Spinal cord (tissue), 10 donors: ENCODE measurements around the gene SPSB1. TPM values are rescaled to one million over a fixed set of nuclear protein-coding genes. Genes with fewer than 3 reads are reported as not detected.
A peak's percentile ranks its signal among the peaks of the same experiment; 100 is the strongest.

Experiments used
- DNase-seq, 6 donors: peaks; one replicate each; pipeline versions ENCODE4 v3.0.0 to v3.0.0-alpha.2; 2013 to 2015; ENCODE audit warnings: low spot score in 6 of 6, low read depth in 4 of 6
- H3K27ac ChIP-seq: one replicate; pipeline ENCODE4 v1.5.1; 2013; ENCODE audit warnings: low read depth, low read length, control low read depth
- H3K27me3 ChIP-seq: one replicate; pipeline ENCODE4 v1.6.1; 2013; ENCODE audit warnings: low read length; ENCODE audit not compliant: control insufficient read depth, insufficient read depth
- H3K36me3 ChIP-seq: one replicate; pipeline ENCODE4 v1.6.1; 2013; ENCODE audit warnings: low read length; ENCODE audit not compliant: control insufficient read depth, insufficient read depth
- H3K4me1 ChIP-seq: one replicate; pipeline ENCODE4 v1.6.1; 2013; ENCODE audit warnings: low read length; ENCODE audit not compliant: control insufficient read depth, insufficient read depth
- H3K4me3 ChIP-seq: one replicate; pipeline ENCODE4 v1.5.1; 2013; ENCODE audit warnings: low read depth, low read length, control low read depth
- H3K9me3 ChIP-seq: one replicate; pipeline ENCODE4 v1.6.1; 2013; ENCODE audit warnings: low read length; ENCODE audit not compliant: control insufficient read depth, insufficient read depth
- WGBS: methylation state at CpG from one replicate; pipeline ENCODE4 v1.1.5; 2013; ENCODE audit warnings: missing lambda C conversion rate; ENCODE audit not compliant: insufficient coverage; 5-methylcytosine and 5-hydroxymethylcytosine counted together
- polyA plus RNA-seq, 2 donors: library from polyadenylated mRNA; unstranded; fragments of 120-200 nt; gene quantifications; one replicate each; pipeline ENCODE4 v1.2.1, GENCODE V29; 2013; ENCODE audit not compliant: insufficient read length in 2 of 2
- total RNA-seq, 2 donors: library from RNA; depleted of rRNA in 1 of 2; stranded (reverse); fragments of 120-200 nt in 1 of 2; fragments of >200 nt in 1 of 2; gene quantifications; one replicate each; pipeline versions ENCODE4 v1.2.3 to v1.2.4, GENCODE V29; 2013 to 2014
- donor health status: healthy.

Gene SPSB1
- total and polyA plus RNA-seq, 4 donors: 6.9 to 17.4 (median 12.8) TPM

GRCh38 chr1:9402717-9403225 is 110.1 kb downstream of the SPSB1 start:
- Histone ChIP-seq H3K4me3 (no peak overlapping the region), H3K4me1 (peaks cover 36% of the 10 kb centered on the region), H3K27me3 (no peaks in the 10 kb centered on the region), H3K27ac (no peak overlapping the region), H3K9me3 (no peaks in the 10 kb centered on the region), H3K36me3 (no peaks in the 10 kb centered on the region)
- 86% methylated on average over 7 of the region's 13 CpGs for whole genome bisulfite sequencing
- no peak for DNase-seq

DNA sequence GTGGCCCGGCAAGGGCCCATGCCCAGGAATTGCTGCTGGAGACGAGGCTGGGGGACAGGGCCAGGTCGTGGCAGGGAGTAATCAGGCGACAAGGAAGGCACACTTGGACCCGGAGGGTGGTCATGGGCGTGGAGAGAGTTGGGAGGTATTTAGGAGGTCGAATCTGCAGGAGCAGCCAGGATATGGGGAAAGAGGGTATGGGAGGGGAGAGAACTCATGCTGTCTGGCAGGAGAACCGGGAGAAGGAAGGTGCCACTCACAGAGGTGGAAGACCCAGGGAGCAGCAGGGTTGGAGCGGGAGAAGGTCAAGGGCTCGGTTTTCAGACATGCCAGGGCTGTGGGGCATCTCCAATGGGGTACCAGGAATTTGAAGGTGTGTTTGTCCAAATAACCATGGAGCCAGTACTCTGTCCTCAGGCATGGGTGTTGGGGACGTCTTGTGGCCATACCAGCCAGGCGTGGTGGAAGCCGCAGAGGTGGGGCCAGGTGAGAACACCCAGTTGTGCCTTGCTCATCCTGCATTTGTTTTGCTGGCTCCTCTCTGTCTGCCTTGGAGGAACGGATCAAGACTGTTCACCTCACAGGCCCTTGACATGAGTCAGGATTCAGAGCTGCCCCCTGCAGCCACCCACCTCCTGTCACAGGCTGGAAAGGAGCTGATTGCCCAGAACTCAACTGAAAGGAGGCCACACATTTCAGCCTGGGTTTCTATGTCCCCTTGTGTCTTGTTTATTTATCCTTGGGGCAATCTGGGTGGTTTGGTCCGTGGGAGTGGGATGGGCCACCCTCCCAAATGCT is 111.6 kb downstream of the SPSB1 start:
- 86% methylated on average over 15 of the region's 15 CpGs for WGBS
- no peaks in the 10 kb centered on the region for H3K9me3 ChIP-seq
- DNase-seq: no peak
- no peak overlapping the region for H3K27ac ChIP-seq
- H3K4me1 ChIP-seq: peaks cover 27% of the 10 kb centered on the region
- no peaks in the 10 kb centered on the region for H3K36me3 ChIP-seq
- H3K4me3 ChIP-seq: no peak overlapping the region
- H3K27me3 ChIP-seq: no peaks in the 10 kb centered on the region

DNA sequence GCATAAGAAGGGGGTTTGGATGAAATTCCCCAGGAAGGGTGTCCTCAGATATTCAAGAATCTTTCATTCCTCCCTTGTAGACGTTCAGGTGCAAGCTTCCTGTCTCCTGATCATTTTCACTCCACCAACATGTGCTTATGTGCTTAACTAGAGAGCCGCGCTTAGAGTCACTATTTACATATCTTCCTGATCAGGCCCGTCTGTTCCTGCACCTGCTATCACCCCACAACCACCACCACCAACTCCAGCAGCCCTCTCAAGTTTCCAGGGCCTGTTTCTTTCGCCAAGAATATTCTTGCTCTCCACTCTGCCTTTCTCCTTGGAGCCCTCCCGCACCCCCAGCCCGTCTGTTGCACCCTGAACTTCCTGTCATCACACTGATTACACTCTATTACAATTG is 113.4 kb downstream of the SPSB1 start:
- Histone ChIP-seq H3K27ac (no peak overlapping the region), H3K9me3 (no peaks in the 10 kb centered on the region), H3K36me3 (no peaks in the 10 kb centered on the region), H3K4me1 (peaks cover 9% of the 10 kb centered on the region), H3K4me3 (no peak overlapping the region), H3K27me3 (no peaks in the 10 kb centered on the region)
- 75% methylated on average over 6 of the region's 7 CpGs for WGBS
- DNase-seq: no peak

DNA sequence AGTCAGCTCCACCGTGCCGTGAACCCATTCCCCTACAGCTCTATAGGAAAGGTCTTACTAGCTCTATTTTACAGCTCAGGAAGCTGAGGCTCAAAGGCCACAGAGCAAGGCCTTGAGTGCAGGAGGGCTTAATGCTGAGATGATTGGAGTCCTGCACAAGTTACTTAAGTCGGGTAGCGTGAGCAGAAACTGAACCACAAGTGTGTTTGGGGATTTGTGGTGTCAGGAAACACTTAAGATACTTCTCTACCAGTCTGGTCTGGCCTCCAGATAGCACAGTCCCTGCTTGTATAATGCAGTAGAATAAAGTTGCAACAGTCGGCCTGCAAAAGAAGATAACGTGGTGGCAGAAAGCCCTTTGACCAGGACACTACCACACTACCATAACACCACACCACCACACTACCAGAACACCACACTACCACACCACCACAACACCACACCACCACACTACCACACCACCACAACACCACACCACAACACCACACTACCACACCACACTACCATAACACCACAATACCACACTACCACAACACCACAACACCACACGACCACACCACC is 118.1 kb downstream of the SPSB1 start:
- H3K36me3 ChIP-seq: no peaks in the 10 kb centered on the region
- 79% methylated on average over 6 of the region's 7 CpGs for WGBS
- H3K4me1 ChIP-seq: peaks cover 22% of the 10 kb centered on the region
- DNase-seq: no peak
- H3K27me3 ChIP-seq: no peaks in the 10 kb centered on the region
- no peak overlapping the region for H3K4me3 ChIP-seq
- no peak overlapping the region for H3K27ac ChIP-seq
- no peaks in the 10 kb centered on the region for H3K9me3 ChIP-seq

- Histone ChIP-seq H3K27me3 (no peaks in the 10 kb centered on the region), H3K27ac (peak overlapping the region; percentile 64), H3K4me3 (no peak overlapping the region), H3K9me3 (no peaks in the 10 kb centered on the region), H3K4me1 (peaks cover 22% of the 10 kb centered on the region), H3K36me3 (no peaks in the 10 kb centered on the region)
- peak in 1 of 6 donors; percentile 58 for DNase-seq
- 40% methylated on average over 11 of the region's 17 CpGs for WGBS
Measured at GRCh38 chr1:9413071-9413876, 120.6 kb downstream of the SPSB1 start.

GRCh38 chr1:9413877-9414213 is 121.2 kb downstream of the SPSB1 start:
- DNase-seq: peak in 1 of 6 donors; percentile 50
- no peaks in the 10 kb centered on the region for H3K9me3 ChIP-seq
- WGBS: 89% methylated on average over 4 of the region's 4 CpGs
- no peaks in the 10 kb centered on the region for H3K36me3 ChIP-seq
- H3K27me3 ChIP-seq: no peaks in the 10 kb centered on the region
- no peak overlapping the region for H3K4me3 ChIP-seq
- H3K27ac ChIP-seq: peak overlapping the region; percentile 63
- peaks cover 22% of the 10 kb centered on the region for H3K4me1 ChIP-seq

DNA sequence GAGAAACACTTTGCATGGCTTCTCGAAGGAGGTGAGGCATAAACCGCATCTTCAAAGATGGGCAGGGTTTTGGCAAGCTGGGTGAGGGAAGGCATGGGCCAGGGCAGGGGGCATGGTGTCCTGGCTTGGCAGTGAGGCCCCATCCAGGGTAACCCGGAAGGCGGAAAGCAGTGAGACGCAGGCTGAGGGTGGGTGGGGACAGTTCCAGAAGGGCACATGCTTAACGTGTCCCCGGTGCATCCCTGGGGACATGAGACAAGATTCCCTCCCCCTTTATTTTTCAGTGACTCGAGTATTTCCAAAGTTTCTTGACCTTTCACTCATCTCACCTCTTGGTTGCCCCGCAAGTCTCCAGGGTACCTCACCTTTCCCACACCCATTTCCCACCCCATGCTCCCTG is 123.8 kb downstream of the SPSB1 start:
- H3K36me3 ChIP-seq: no peaks in the 10 kb centered on the region
- 87% methylated on average over 7 of the region's 9 CpGs for WGBS
- H3K27me3 ChIP-seq: no peaks in the 10 kb centered on the region
- H3K27ac ChIP-seq: no peak overlapping the region
- H3K4me3 ChIP-seq: no peak overlapping the region
- peaks cover 22% of the 10 kb centered on the region for H3K4me1 ChIP-seq
- H3K9me3 ChIP-seq: no peaks in the 10 kb centered on the region
- DNase-seq: no peak

DNA sequence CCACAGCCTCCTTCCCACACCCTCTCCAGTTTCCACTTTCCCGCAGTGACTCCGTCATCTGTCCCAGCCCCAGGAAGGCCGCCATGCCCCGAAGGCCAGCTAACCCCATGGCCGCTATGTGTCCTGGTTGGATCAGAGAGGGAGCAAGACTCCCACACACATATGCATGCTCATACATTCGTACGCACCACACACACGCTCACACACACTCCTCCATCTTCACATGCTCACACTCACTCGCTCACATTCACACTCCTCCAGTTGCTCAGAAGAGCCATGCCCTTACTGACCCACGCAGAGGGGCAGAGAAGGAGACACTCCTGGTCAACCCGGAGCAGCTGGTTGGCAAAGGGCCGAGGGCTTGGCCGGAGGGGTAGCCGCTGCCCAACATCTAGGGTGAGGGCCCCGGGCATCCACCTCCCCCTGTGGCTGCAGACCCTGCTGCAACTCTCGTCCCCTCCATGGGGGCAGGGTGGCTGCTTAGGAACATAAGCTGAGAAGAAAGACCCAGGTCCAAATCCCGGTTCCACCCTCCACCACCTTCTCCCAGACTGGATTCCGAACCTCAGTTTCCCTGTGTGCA is 124.3 kb downstream of the SPSB1 start:
- no peaks in the 10 kb centered on the region for H3K9me3 ChIP-seq

DNA sequence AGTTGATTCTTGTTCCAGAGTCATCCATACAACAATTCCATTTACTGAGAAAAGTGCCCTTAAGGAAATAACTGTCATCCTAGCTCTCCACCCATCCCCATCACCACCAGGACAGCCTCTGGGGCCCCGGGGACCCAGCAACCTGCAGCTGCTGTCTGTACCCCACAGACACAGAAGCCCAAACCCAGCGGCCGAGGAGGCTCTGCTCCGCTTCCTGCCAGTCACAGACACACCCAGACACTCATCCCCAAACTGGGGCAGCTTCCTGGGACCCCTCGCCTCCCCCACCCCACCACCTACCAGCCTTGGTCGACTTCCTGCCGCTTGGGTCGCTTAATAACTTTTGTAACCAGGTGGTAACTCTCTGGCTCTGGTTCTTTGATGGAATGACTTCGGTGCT is 125.0 kb downstream of the SPSB1 start:
- WGBS: 86% methylated on average over 9 of the region's 9 CpGs
- no peaks in the 10 kb centered on the region for H3K27me3 ChIP-seq
- no peak overlapping the region for H3K27ac ChIP-seq
- H3K36me3 ChIP-seq: no peaks in the 10 kb centered on the region
- peaks cover 18% of the 10 kb centered on the region for H3K4me1 ChIP-seq
- DNase-seq: no peak
- H3K9me3 ChIP-seq: no peaks in the 10 kb centered on the region
- H3K4me3 ChIP-seq: no peak overlapping the region

More for the DNA sequence above, 124.3 kb downstream of the SPSB1 start:
- DNase-seq: no peak
- Histone ChIP-seq H3K4me1 (peaks cover 22% of the 10 kb centered on the region), H3K27me3 (no peaks in the 10 kb centered on the region), H3K4me3 (no peak overlapping the region), H3K27ac (no peak overlapping the region), H3K36me3 (no peaks in the 10 kb centered on the region)
- WGBS: 92% methylated on average over 18 of the region's 18 CpGs
